HL-60 (cell line): Measurements from ENCODE around the gene GLI3.

Experiments used
- DNase-seq, 2 experiments: peaks; one replicate each; pipeline ENCODE4 v3.0.0-alpha.2; 2010 to 2020; ENCODE audit warnings: low read depth in 1 of 2, low spot score in 1 of 2
- H3K27ac ChIP-seq: fragments of 250-450 bp; sonication (Bioruptor Pico); replicated peaks from 2 replicates; pipeline ENCODE4 v1.5.1; 2020; ENCODE audit warnings: mild to moderate bottlenecking, moderate library complexity
- H3K27me3 ChIP-seq: fragments of 250-450 bp; sonication (Bioruptor Pico); 2 replicates; pipeline ENCODE4 v1.5.1; 2021; ENCODE audit warnings: mild to moderate bottlenecking, moderate library complexity; ENCODE audit not compliant: insufficient read depth, poor library complexity, severe bottlenecking
- H3K4me3 ChIP-seq: replicated peaks from 2 replicates; pipeline ENCODE4 v1.5.1; 2011; ENCODE audit warnings: mild to moderate bottlenecking, control low read depth, low read length; ENCODE audit not compliant: insufficient read depth
- CTCF ChIP-seq: IDR thresholded peaks from one replicate; pipeline ENCODE4 v1.5.1; 2011; ENCODE audit warnings: low read length, control low read depth, inconsistent platforms; ENCODE audit not compliant: insufficient read depth
- GABPA ChIP-seq: IDR thresholded peaks from 2 replicates; pipeline ENCODE4 v1.6.1; 2012; ENCODE audit warnings: low read depth
- POLR2AphosphoS5 ChIP-seq: IDR thresholded peaks from 2 replicates; pipeline ENCODE4 v1.6.1; 2012; ENCODE audit warnings: low read depth
- REST ChIP-seq: IDR thresholded peaks from 2 replicates; pipeline ENCODE4 v1.6.1; 2012; ENCODE audit warnings: low read depth; ENCODE audit not compliant: insufficient replicate concordance
- SPI1 ChIP-seq: IDR thresholded peaks from 2 replicates; pipeline ENCODE4 v1.6.1; 2012; ENCODE audit warnings: low read depth, mild to moderate bottlenecking, borderline replicate concordance

Gene GLI3

GRCh38 chr7:42254217-42254616, 17.2 kb upstream of the GLI3 start:
- DNase-seq = no peak
- no peak overlapping the region for H3K4me3 ChIP-seq
- TF ChIP-seq CTCF (no peak), GABPA (no peak), REST (no peak), SPI1 (no peak), POLR2AphosphoS5 (no peak)
- H3K27me3 ChIP-seq = no peaks in the 10 kb centered on the region
- H3K27ac ChIP-seq = no peak overlapping the region

GRCh38 chr7:42253316-42253715, 16.3 kb upstream of the GLI3 start:
- Histone ChIP-seq H3K27ac (no peak overlapping the region), H3K27me3 (no peaks in the 10 kb centered on the region), H3K4me3 (no peak overlapping the region)
- TF ChIP-seq CTCF = no peak
- TF ChIP-seq GABPA = no peak
- TF ChIP-seq SPI1 = no peak
- TF ChIP-seq POLR2AphosphoS5 = no peak
- no peak for TF ChIP-seq REST
- no peak for DNase-seq

GRCh38 chr7:42250411-42250810, 13.4 kb upstream of the GLI3 start:
- H3K4me3 ChIP-seq = no peak overlapping the region
- H3K27ac ChIP-seq = no peak overlapping the region
- TF ChIP-seq CTCF (no peak), SPI1 (no peak)
- no peak for DNase-seq
- H3K27me3 ChIP-seq = no peaks in the 10 kb centered on the region

- no peak overlapping the region for H3K4me3 ChIP-seq
- H3K27me3 ChIP-seq = peaks cover 2% of the 10 kb centered on the region
- H3K27ac ChIP-seq = no peak overlapping the region
- no peak for TF ChIP-seq SPI1
- no peak for TF ChIP-seq POLR2AphosphoS5
- TF ChIP-seq GABPA = no peak
- TF ChIP-seq REST = no peak
- no peak for TF ChIP-seq CTCF
- DNase-seq = no peak
Measured at GRCh38 chr7:42248579-42248978, 11.6 kb upstream of the GLI3 start.
